ENCODE measurements around the gene GRID1.

GRID1 gene

DNA sequence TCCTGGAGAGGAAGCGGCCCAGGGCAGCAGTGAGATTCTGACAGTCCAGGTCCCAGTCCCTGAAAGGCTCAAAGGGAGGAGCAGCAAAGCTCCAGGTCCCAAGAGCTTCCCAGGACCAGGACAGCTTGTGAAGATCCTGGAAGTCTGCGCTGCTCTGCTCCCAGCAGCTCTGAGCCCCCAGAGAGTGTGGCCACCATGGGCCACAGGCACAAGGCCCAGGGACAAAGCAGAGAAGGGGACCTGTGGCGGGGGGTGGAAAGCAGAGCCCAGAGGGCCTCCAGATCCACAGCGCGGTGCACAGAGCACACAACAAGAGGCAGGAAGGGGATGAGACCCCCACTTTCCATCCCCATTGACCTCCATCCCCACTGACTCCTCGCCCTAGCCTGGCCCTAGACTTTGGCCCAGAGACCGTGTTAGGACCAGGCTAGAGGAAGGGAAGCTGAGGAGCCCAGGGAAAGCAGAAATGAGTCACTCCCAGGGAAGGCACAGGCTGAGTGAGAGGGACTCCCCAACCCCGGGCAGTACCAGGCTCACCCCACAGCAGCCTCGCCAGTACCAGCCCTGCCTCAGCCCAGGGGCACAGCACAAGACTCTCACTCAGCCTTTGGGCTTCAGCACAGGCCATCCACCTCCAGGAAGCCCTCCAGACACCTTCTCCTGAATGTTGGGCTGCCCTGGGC is 75.5 kb downstream of the GRID1 start:
- DNase-seq = no peak

DNA sequence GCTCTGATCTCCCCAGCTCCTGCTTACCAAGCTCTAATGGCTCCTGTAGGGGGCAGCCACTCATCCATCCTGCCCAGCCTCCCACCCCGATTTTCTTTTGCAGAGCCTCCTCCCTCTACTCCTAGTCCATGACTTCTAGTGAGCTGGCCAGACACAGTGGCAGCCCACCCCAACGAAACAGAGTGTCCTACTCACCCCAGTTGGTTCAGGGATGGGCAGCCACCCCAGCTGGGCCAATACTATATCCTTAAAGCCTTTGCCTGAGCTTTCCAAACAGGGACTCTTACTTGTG is 77.1 kb downstream of the GRID1 start:
- DNase-seq = no peak

DNA sequence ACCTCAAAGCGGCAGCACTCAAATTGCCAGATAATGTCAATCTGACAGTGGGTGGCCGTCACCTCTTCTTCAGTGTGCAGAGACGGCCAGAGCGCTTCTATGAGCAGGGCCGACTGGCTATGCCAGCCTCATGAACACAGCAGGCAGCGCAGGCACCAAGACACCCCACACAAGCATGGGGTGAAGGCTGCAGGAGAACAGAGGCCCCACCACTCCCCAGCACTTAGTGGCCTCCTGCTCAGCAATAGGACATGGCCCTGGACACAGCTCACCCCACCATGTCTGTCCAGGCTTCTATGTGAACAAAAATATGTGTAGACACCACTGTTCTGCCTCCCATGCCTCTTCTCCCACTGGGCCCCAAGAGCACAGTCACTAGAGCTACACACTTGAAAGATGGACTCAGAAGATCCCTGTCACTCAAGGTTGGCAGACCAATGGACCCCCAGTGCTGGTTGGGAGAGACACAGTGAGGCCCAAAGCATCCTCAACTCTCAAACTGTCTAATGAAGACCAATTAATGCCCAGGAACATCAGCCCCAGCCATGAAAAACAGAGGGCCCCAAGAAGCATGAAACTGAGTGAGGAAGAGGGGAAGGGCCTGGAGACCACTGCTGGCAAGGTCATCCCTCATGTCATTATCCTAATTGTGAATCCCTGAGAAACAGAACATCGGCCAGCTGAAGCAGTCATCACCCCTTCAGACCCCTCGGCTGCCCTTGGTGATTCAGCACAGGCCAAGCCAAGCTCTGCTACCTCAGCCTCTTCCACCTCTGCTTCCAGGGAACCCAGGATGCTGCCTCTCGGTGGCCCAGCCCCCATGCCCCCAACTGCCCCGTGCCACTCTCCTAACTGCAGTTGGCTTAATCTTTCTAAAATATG is 77.7 kb downstream of the GRID1 start:
- no peak for DNase-seq

DNA sequence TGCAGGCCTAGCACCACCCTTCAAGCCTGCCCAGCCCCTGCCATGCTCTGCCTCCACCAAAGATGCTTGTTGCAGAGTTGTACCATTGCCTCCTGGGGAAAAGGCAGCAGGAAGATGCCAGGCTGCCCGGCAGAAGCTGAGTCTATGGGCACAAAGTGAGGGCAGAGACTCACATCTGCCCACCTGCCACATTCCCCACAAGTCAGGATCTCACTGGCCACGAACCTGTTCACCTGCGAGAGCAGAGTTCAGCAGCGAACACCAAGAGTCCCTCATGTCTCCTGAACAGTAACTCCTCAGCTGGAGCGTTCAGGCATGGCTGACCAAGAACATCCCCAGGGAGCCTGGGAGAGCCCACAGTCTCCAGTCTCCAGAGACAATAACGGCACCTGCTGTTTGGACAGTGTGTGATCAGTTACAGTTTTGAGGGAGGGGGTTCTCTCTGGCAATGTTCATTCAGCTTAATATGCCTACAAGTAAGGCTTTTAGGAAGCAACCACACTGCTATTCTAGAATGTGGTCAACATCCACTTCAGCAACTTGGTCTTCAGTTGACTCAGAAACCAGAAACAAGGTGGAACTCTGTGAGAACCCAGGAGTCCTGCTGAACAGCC is 78.5 kb downstream of the GRID1 start:
- no peak for DNase-seq

DNA sequence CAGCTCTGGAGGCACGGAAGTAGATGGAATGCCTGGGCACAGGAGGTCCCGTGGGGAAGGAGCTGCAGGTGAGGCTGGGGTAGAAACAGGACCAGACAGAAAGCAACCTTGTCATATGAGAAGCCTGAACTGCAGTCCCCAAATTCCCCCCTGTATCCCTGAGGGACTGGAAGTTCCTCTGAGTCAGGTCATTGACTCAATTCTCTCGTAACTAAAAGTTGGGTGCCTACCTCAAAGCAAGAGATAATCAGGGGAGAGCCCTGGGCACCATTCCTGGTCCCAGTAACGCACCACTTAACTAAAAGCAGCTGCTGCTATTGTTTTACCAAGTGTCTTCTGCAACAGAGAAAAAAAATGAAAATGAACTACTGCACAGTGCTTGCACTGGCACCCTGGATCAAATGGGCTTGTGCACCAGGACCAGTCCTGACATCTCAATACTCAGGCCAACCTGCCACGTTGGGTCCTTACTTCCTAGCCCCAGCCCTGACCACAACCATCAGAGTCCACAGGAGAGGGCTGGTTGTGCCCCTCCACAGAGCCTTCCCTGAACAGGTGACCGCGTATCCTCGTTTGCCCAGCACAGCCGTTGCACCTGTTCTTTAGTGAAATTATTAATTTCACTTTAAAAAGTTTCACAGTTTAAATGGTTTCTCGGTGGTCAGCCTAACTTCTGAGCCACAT is 79.3 kb downstream of the GRID1 start:
- no peak for DNase-seq

DNA sequence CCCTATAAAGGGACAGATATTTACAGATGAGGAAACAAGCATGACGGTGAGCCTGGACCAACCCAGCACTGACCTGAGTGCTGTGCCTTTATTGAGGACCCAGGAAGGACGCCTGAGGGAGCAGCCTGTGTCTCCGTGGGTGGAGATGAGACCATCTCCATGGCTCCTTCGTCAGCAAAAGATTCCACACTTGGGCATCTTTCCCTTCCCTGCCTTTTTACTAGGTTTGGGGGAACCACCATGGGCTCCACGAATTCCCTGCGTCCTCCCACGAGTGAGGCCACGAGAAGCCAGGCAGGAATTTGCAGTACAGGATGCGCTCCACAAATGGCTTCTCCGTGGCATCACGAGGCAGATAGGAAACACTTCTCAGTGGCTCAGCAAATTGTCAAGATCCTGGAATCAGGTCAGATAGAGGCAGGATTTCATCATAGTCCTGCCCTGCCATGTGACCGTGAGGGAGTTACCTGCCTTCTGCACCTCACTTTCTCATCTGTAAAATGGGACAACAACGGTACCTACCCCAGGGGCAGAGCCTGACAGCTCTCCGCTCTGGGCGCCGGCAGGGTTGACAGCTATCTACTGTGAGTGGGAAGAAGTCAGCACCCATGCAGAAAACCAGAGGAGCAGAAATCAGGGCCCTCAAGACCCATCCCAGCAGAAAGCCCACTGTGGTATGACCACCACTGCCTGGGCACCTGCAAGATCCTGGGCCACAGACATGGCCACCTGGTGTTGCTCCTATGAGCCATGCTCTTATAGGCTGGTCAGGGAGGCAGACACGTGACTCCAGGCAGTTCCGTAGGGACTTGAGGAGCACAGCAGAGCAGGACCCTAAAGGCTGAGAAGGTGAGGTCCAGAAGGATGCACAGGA is 80.1 kb downstream of the GRID1 start:
- DNase-seq = no peak

DNA sequence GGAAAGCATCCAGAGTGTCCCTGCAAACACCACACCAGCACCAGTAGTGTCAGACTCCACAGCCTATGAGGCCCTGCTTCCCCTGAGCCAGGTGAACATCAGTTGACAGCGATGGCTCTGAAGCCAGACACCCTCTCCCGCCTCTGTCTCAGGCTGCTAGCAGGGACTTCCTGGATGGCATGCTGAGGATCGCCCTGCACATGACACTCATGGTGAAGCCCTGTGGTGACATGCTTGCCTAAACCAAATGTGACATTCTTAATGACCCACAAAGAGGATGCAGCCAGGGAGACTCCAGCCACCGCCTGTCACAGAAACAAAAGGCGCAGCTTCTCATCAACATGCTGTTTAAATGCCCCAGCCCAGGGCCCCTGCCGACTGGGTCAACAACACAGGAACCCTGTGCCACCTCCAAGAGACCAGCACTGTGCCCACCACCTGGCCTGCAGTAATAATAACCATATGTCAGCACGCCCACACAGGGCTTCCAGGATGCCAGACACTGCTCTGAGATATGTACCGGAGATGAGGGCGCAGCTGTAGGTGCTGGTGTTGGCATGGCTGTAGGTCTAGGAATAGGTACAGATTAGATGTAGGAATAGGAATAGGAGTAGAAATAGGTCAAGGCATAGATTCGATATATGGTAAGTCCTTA is 81.3 kb downstream of the GRID1 start:
- no peak for DNase-seq

DNA sequence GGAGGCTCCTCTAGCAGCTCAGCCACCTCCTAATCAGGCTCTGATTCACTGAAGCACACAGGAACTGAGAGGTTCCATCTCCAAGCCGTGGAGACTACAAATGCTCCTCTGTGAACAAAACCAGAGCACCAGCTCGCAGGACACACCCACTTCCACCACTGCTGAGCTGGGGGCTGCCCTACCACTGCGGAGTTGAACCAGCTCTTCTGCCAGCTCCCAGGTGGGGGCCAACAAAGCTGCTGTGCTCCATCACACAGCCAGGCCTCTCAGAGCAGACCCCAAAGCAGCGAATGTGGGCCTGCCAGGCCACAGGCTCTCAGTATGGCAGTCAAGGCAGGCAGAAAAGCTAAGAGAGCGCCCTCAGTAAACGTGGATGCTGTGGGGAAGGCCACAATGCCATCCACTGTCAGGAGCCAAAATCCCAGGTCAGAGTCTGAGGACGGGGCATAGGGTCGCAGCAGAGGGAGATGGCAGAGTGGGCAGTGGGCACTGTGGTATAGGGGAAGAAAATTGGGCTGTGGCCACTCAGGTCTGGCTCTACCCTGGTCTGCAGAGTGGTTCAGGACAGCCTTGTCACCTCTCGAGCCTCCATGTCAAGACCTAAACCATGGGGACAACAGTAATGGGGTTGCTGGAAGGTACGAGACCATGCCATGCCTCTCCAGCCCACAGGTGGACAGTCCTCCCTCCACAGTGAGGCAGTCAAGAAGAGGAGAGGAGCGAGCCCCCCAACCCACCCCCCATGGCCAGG is 82.1 kb downstream of the GRID1 start:
- DNase-seq = no peak

DNA sequence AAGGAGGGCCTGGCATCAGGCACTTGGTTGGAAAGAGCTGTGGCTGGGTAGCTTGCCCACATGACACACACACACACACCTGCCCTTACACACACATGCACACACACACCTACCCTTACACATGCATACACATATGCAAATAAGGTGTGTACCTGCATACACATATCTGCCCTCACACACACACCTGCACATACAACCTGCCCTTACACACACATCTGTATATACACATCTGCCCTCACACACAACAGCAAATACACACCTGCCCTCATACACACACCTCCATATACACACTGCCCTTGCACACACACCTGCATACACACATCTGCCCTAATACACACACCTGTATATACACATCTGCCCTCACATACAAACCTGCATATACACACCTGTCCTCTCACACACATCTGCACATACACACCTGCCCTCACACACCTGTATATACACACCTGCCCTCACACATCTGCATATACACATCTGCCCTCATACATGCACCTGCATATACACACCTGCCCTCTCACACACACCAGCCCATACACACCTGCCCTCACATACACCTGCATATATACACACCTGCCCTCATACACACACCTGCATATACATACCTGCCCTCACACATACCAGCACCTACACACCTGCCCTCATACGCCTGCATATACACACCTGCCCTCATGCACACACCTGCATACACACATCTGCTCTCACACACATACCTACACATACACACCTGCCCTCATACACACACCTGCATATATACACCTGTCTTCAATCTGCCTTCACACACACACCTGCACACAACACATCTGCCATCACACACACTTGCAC is 82.9 kb downstream of the GRID1 start:
- no peak for DNase-seq

DNA sequence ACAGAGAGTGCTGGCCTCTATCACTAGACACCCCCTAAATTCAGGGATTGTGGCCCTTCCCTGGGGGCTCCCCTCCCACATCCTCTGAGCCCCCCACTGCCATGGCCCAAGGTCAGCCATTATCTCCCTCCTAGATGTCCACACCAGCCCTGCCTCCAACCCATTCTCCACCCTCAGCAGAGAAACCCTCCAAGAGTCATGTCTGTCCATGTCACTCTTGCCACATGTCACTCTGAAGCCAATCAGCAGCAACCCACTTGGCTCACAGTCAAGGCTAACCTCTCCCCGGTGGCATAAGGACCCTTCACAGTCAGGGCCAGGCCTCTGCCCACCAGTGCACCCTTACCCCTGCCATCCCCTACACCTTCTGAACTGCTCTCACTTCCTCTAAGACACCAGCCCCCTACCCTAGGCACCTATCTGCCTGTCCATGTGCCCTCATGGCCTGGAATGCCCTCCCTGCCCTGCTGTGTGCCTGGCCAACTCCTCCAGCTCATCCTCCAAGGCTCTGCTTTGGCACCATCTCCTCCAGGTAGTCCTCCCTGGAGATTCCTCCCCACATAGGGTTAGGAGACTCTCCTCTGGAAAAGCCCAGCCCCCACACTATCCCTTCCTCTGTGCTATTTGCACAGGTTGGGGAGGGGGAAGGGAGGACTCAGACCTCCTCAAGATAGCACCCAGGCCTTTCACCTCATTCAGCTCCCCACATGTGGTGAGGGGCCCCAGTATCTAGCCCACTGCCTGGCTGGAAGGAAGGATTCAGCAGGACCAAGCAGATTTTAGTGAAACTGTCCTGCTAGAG is 83.7 kb downstream of the GRID1 start:
- DNase-seq = no peak

DNA sequence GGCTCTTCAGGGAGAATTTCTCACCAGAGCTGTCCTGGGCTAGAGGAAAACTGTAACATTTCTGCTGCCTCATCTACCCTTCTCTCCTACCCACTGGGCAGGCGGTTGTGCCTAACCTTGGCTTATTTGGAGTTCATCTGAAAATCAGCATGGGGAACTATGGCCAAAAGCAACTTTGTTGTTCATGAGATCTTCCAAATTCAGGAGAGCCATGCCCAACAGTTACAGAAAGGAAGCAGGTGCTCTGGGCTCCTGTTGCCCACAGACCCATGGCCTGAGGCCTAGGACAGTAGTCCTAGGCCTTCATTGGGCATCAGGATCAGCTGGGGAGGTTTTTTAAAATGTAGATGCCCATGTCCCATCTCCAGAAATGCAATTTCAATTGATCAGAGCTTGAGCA is 85.2 kb downstream of the GRID1 start:
- DNase-seq = no peak

DNA sequence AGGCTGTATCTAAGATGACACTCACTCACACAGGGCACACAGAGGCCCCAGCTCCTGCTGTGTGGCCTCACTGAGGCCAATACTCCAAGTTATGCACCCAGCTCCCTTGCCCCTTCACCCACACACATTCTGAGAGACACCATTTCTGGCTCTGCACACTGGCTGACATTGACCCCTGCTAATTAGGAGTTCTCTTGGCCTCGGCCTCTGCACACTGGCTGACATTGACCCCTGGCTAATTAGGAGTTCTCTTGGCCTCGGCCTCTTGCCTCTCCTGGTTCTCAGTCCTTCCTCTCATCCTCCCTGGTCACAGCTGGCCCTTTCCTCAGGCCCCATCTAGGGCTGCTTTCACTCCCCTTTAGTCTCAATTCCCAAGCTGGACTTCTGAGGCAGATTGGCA is 97.3 kb downstream of the GRID1 start:
- no peak for DNase-seq

DNA sequence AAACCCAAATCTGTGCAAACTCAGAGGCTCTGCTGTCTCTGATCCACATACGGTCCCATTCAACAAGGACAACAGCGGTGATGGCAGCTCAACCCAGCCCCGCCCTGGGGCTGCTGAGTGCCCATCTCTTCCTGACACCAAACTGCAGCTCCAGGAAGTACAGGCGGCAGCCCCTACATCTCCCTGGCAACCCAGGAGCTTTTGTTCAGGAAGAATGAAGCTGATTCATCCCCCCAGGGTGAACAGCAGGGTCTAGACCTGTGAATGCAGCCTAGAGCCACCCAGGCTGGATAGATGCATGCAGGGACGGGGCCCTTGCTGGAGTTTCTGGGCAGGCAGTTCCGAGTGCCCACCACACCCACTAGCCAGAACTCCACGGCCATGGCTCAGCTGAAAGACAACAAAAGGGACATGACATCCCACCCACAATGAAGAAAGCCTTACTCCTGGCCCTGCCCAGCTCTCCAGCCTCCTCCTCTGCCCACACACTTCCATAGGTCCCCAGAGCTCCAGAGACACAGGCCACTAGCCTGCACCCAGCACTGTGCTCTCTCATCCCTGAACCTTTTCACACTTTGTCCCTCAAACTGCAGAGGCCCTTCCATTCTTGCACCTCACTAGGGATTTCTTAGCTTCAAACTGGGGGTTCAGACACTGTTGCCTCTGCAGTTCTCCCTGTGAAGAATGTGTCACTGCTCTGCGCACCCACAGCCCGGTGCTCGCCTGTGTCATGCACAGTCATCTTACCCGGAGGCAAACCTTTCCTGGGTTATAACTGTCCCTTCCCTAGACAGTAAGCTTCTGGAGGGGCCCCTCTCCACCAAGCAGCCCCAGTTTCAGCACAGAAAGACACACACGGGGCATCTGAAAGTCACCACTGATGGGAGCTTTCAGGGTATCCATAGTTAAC is 99.1 kb downstream of the GRID1 start:
- DNase-seq = no peak

DNA sequence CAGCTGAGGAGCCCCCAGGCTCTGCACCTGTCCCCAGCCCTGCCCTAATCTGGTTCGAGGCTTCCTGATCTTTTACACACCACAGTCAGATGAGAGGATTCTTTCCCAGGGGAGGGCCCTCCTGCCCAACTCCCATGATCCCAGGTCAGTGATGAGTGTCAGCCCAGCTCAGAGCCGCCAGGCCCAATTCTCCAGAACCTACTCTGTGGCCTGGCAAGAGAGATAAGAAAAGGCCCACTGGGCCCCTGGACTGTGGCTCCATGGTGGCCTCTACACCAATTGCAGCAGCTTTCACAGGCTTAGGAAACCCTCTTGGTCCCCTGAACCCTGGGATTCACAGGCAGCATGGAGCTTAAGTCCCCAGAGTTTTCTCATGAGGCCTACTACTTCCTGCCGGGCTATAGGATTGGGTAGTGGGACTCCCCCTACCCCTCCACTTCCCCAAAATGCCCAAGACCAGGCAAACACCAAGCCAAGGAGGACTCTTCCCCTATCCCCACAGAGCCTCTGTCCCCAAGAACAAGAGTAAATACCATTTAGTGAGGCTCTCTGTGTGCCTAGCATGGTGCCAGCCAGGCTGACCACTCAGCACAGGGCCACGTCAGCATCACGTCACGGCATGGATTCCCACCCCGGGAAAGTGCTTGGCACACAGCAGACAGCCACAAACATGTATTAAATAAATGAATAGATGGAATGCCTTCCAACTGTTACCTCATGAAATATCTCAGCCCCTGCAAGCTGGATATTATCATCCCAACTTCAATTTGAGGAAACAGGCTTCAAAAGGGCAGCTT is 100.0 kb downstream of the GRID1 start:
- no peak for DNase-seq

DNA sequence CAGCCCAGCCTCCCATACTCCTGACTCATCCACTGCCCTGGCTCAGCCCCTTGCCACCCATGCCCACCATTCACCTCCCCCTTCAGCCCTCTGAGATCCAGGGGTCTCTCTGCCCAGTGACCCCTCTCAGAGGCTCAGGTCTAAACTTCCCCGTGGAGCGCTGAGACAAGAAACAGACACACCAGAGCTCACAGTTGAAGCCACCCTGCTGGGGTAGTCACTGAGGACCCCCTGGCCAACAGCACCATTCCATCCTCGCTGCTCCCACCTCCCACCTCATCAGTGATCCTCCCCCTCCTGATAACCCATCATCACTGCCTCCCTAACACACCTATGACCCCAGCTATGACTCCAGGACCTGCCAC is 100.7 kb downstream of the GRID1 start:
- DNase-seq = no peak

DNA sequence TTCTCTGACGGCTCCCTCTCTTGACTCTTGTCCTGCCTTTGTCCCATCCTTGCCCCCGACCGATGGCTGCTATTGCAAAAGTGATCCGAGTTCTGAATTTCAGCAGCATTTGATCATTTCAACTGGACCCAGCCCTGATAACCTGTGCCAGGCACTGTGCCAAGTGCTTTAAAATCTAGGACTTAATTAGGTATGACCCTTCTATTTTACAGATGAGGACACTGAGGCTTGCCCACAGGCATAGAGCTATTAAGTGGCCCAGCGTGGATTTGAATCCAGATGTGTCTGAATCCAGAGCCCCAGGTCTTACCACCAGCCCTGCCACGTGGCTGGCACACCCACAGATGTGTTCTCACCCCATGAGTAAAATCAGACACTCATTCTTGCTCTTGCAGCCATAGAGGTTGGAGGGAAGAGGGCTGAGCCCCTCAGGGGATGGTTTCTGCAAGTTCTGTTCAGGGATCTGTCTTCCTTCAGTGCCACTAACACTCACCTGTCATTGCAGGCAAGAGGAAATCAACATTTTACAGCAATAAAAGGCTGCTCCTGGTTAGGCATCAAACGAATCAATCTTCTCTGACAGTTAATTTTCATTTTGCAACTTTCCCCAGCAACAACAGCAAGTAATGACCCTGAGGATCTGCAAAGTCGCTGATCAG is 101.2 kb downstream of the GRID1 start:
- DNase-seq = no peak
